HG02970 (cell line): ENCODE measurements around the gene CFLAR.
"Not testable (repeated sequence)": the region's sequence is repeated elsewhere in the genome, so short reads cannot be mapped to it uniquely, and the experiment has no call there.

Experiments used
- ATAC-seq: cut with Tn5 transposase; IDR thresholded peaks from one replicate; pipeline ENCODE4 v1.9.1; 2021; ENCODE audit warnings: mild to moderate bottlenecking, moderate library complexity, moderate number of reproducible peaks; ENCODE audit not compliant: unreplicated experiment, low FRiP score

Gene CFLAR

DNA sequence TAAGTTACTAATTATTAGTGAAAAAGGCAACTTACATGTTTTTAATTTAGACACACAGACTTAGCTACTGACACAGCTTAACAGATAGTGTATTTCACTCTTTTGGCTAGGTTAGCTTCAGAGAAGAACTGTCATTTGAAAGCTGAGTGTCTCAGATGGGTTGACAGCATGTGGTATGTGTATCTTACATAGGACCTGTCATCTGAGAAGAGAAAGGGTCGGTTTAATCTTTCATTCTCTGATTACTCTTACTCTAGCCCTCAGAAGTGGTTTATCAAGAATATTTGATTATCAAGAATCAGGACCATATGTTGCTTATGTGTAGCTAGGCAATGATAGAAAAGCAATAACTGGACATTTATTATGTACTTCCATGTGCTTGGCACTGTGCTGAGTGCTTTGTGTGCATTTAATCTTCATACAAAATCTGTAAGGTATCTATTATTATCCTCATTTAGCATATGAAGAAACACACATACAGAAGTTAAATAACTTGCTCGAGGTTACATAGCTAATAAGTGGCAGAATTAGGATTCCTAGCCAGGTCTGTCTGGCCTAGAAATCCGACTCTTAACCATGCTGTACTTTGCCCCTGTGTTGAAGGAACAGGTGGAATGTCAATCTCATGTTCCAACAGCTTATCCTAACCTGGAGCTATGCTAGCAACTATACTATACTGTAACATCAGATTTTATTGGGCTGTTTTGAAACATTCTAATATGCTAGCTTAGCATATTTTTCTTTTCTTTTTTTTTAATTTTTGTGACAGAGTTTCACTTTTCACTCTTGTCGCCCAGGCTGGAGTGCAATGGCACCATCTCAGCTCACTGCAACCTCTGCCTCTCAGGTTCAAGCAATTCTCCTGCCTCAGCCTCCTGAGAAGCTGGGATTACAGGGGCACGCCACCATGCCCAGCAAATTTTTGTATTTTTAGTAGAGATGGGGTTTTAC, 28.4 kb downstream of the CFLAR start:
- ATAC-seq: no peak

DNA sequence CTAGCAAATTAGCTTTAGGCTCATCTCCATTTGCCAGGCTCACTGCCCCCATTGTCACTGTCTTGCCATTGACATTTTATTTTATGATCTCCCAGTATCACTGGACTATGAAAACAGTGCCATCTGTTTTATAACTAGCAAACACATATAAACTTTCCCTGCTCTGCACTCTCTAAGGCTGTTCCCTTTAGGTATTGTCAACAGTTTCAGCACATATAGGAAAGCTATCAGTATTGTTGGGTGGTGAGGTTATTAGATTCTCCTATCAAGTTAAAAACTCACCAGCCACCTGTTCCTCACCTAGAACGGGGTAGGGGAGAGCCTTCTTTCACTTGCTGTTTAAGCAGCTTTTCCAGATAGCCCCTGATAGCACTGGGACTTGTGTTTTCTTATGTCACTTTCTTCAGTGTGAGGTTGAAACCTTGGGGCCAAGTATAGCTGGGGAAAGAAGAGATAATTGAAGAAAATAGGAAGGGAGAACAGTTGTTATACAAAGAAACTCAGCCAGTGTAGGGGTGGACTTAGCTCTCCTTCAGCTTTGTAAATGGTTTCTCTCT, 32.5 kb downstream of the CFLAR start:
- ATAC-seq: no peak

DNA sequence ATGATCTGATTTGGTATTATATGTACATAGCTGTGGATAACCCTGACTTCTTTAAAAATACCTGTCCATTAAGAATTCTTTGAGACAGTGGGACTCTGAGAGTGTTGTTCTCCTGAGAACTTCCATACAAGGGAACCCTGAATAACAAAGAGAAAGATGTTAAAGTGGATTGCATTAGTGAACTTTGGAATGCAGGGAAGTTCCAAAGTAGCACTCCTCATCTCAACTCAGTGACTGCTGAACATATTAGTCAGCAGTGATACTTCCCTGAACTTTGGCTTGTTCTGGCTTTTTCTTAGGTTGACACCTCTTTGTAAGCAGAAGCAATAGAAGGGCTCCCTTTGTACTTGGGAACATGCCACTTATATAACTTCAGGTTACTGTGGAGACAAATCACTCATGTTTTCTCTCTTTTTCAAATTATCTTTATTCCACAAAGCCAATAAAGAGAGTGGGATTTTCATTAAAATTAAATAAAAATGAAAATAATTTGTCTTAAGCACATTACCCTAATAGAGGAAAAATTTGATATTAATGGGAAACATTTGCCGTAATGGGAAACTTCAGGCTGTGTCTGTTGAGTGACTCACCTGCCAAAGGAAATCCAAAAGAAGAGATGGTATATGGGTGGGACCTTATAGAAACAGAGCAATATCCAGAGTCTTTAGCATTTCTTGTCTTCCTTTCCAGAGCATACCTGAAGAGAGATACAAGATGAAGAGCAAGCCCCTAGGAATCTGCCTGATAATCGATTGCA, 33.3 kb downstream of the CFLAR start:
- ATAC-seq: no peak

DNA sequence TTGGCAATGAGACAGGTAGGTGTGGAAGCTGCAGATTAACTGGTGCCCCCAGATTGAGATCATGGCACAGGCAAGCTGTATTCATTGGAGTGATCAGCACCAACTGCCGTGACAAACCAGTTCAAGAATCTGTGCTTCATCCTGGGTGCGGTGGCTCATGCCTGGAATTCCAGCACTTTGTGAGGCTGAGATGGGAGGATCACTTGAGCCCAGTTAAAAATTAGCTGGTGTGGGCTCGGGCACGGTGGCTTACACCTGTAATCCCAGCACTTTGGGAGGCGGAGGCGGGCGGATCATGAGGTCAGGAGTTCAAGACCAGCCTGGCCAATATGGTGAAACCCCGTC, 33.8 kb downstream of the CFLAR start:
- ATAC-seq: not testable (repeated sequence)

DNA sequence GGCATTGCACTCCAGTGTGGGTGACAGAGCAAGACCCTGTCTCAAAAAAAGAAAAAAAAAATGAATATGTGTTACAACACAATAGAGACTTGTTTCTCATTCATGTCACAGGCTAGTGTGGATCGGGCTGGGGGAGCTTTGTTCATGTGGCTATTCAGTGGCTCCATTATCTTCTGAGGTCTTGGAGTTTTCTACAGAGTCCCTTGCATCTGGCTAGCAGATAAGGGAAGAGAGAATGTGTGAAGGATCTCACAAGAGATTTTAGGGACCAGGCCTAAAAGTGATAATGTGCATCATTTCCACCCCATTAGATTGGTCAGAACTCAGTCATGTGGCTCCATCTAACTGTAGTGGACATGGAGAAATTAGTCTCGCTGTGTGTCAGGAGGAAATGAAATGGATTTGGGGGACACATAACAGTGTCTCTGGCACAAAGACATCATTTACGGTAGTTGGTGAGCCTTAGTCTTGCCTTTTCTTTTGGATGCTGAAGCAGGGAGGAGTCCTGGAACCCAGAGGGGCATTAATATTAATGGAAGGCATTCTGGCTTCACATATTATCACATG, 34.6 kb downstream of the CFLAR start:
- no peak for ATAC-seq

DNA sequence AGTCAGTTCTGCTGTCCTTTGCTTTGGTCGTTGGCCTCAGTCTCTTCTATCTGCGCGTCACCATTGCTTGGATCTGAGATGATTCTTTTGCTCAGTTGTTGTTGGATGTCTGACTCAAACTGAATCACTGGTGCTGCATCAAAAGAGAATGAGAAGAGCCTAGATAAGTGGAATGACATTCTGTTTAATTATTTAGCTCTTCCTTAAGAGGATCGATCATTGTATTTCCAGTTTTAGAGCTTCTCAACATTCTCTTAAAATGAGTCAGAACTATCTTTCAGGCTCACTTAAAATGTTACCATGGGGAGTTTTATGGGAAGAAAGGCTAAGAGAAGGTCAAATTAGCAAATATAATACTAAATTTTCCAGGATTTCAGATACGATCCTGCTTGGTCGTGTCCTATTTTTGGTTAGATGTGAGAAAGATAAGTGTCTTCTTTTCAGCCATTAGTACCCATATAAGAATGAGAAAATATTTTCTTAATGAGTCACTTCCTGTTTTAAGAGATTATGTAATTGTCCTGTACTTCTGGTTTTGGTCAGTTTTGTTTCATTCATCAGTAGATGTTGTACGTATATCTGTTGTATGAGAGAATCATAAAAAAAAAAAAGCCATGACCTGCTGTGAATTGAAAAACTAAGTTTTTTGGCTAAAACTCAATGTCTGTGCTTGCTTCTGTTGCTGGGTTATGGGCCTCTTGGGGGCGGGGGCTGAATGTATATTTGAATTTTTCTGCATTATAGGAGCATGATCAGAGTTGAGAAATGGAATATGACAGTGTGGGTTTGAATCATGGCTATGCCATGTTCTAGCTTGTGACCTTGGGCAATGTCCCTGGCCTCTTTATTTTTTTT, 35.4 kb downstream of the CFLAR start:
- ATAC-seq: no peak

DNA sequence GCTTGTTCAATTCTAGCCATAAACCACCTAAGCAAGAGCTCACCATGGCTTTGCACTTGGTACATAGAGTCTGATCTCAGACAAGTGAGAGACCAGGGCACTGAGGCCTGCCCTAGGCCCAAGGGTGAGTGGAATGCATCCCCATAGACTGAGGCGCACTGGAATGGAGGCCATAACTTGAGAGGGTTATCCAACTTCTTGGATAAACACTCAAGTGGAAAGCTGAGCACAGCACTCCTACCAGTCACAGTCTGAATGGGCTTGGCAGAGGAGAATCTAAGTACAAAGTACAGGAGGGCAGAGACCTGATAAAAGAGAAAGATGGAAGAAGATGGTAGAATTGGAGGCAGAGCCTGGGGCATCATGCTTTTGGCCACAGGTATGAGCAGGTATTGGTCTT, 36.6 kb downstream of the CFLAR start:
- no peak for ATAC-seq

DNA sequence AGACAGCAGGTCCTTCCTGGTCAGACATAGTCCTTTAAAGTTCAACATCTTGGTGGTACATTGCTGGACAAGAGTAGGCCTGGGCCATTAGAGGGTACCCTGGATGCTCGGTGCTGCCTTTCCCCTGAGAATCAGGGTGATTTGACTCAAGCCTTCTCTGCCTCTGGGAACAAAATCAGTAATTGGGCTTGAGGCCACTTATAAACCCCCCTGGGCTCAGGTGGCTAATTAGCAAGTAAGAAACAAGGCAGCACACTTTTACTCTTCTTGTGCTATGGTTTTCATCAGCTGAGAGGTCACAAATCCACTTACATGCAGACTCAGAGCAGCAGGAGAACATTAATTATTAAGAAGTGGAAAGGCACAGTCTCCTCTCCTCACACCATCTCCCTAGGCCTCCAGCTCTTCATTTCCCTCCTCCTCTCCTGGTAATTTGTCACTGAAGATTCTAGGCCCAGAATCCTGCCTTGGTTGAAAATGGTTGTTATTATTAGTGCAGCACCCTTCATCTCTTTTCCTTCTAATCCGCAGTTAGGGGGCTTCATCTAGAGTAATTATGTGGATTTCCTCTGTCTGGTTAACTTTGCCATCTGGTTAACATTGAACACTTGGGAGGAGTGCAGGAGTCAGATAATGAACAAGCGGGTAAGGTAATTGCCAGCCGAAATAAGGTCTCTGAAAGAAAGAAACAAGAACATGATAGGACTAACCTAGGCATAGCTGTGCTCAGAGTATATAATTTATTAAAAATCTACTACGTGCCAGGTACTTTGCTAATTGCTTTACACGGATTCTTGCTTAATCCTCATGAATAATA, 37.2 kb downstream of the CFLAR start:
- ATAC-seq: no peak

DNA sequence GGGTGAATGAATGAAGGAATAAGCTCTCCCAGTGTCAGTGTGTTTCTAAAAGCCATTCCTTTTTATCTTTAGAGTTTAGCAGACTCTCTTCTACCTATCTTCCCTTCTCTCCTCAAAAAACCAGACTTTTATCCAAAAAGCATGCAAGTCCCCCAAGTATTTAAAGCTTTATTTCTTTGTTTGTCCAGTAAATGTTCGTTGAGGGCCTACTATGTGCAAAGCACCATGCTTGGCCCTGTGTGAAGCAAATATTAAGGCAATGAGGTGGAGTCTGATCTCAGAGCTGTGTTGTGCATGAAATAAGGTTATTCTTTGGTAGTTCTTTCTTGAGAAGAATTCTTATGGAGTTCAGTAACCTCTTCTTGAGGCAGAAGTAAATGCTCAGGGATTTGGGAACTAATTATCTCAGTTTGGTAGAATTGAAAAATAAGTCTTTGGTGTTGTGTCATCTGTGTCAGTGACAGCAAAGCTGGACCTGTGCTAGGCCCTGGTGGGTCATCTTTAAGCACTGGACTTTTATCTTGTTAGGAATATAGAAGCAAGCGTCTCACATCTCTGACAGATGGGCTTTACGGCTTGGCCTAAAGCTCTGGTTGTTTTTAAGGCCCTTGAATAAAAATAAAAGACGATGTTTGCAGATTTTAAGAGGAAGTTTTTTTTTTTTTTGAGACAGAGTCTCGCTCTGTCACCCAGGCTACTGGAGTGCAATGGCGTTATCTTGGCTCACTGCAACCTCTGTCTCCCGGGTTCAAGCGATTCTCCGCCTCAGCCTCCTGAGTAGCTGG, 38.8 kb downstream of the CFLAR start:
- no peak for ATAC-seq

DNA sequence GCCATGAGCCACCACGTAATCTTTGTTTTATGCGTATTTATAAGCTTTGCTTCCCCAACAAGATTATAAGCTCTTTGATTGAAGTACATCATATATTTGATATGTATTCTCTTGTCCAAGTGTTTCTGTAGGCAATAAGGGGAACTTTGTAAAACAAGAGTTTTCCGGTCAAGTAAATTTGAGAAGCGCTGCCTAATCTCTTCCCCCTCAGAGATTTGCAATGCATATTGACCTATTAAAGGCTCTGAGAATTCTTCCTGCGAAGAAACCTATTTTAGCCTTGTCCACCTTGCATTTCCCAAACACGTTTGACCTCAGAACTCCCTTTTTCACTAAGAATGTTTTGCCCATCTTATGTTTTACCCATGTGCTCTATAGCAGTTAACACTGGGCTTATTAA, 40.1 kb downstream of the CFLAR start:
- ATAC-seq: no peak

DNA sequence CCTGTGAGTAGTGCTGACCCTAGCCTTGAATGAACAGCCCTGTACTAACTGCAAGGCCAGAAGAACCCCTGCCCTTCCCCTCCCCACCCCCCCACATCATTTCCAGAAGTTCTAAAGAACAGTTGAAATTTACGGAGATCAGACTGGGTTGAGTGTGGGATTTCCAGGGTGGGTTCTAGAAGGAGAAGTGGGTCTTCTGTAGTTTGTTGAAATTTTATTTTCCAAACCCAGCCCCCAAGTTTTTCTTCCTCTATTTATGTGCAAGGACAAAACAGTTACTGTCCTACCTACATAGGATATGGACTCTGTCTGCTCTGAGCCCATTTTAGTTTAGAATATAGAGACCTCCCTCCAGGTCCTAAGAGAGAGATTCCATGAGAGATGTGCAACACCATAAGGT, 40.7 kb downstream of the CFLAR start:
- ATAC-seq: no peak

DNA sequence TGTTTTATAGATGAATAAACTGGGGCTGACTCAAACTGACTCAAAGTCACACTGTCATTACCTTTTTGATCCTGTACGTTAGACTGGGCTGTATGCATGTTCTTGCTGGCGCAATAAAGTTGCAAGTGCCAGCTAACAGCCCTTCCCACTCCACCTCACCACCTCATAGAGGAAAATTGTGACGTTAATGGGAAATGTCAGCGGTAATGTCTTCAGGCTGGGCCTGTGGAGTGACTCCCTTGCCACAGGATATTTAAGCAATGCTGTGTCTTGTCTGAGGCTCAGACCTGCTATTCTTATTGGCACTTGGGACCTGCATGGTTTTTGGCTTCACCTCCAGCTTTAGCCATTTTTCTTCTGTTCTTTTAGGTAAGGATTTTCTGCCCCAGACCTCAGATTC, 41.7 kb downstream of the CFLAR start:
- ATAC-seq: no peak

DNA sequence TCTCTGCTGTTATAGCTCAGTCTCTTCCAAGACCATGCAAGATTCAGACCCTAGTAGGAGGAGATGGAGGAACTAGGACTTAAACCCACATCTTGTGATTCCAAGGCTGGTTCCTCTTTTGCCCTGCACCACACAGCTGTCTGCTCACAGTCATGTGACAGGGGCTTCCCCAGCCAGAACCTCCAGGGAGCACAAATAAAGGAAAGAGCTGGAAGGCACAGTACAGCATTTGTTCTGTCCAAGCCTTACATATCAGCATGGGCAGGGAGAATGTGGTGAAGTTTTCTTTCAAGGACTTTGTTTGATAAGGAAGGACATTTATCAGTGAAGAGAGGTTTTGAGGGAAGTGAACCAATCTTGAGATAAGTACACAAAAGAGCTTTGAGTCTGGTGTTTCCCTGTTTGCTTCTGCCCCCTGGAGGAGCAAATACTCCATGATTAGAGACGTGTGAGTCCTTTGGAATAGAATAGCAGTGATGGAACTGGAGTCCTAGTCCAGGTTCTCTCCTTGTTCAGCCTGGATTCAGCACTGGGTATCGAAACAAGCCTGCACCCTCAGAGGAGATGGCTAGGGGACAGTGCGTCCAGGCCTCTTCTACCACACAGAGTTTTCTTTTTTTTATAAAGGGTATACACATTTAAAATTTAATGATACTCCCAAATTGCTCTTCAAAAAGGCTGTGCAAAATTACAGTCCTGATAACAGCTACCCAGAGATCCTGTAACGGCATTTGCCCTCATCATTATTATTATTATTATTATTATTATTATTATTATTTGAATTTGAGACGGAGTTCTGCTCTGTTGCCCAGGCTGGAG, 42.4 kb downstream of the CFLAR start:
- peak; percentile 69 for ATAC-seq

DNA sequence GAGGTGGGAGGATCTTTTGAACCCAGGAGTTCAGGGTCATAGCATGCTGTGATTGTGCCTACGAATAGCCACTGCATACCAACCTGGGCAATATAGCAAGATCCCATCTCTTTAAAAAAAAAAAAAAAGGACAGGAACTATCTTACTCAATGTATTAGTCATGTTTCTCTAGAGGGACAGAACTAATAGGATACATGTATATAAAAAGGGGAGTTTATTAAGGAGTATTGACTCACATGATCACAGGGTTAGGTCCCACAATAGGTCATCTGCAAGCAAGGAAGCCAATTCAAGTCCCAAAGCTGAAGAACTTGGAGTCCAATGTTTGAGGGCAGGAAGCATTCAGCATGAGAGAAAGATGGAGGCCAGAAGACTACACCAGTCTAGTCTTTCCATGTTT, 48.2 kb downstream of the CFLAR start:
- no peak for ATAC-seq

DNA sequence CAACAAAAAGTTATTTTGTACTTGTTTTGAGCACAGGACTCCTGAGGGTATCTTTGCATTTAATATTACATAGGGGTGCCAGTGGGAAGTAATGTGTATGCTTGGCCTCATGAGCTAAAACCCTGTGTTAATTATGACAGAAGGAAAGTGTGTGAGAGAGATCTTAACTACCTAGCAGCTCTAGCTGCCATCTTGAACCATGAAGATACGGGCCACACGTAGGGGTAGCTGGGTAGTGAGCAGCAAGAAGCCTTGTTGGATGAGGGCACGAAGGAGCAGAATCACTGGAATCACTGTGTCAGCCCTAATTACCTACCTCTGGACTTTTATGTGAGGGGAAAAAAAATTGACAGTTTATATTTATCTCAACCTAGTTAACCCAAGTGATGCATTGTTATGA, 51.6 kb downstream of the CFLAR start:
- no peak for ATAC-seq

DNA sequence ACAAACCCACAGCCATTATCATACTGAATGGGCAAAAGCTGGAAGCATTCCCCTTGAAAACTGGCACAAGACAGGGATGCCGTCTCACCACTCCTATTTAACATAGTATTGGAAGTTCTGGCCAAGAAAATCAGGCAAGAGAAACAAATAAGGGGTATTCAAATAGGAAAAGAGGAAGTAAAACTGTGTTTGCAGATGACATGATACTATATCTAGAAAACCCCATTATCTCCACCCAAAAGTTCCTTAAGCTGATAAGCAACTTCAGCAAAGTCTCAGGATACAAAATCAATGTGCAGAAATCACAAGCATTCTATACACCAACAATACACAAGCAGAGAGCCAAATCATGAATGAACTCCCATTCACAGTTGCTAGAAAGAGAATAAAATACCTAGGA, 52.5 kb downstream of the CFLAR start:
- ATAC-seq: not testable (repeated sequence)

DNA sequence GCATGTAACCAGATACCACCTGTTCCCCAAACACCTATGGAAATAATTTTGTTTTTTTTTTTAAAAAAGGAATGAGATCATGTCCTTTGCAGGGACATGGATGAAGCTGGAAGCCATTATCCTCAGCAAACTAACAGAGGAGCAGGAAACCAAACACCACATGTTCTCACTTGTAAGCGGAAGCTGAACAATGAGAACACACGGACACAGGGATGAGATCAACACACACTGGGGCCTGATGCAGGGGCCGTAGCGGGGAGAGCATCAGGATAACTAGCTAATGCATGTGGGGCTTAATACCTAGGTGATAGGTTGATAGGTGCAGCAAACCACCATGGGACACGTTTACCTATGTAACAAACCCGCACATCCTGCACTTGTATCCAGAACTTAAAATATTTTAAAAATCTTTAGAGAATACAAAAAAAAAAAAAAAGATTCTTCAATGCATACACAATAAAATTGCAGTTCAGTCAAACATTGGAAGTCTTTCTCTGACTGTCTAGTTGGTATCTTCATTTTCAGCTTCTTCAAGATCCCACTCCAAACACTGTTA, 55.4 kb downstream of the CFLAR start:
- no peak for ATAC-seq

DNA sequence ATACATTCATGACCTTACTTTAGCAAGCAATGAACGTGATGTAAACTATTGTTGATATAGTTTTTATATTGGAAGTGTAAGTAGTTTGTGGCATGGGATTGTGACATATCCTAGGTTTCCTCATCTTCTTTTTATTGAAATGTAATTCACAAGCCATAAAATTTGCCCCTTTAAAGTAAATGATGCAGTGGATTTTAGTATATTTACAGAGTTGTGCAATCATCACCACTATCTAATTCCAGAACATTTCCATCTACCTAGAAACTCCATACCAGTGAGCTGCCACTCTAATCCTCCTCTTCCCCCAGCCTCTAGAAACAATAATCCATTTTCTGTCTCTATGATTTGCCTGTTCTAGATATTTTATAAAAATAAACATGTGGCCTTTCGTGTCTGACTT, 56.3 kb downstream of the CFLAR start:
- ATAC-seq: no peak
